Activated naive CD4-positive, alpha-beta T cell treated with anti-CD3 and anti-CD28 coated beads, Interleukin-2, amount 10 ng/mL, durations not matched to agents 7 days and 5 days (primary cell): ENCODE measurements around the gene GAS7.
"Not testable (repeated sequence)": the region's sequence is repeated elsewhere in the genome, so short reads cannot be mapped to it uniquely, and the experiment has no call there.

Experiments used
- CTCF ChIA-PET: fragments of 350-600 bp; sonication (Branson Sonifier 250); formaldehyde crosslinking; loops from one replicate; lab custom pipeline; 2021; ENCODE audit warnings: antibody characterized with exemption; lab: Charles Lee
- DNase-seq: peaks from one replicate; pipeline ENCODE4 v3.0.0-alpha.2; 2020
- H3K27ac Mint-ChIP-seq: one replicate; pipeline ENCODE4 v1.8.0; 2021; ENCODE audit warnings: mild to moderate bottlenecking, moderate library complexity, mixed read lengths
- H3K27me3 Mint-ChIP-seq: one replicate; pipeline ENCODE4 v1.8.0; 2021; ENCODE audit warnings: mild to moderate bottlenecking, mixed read lengths
- H3K36me3 Mint-ChIP-seq: one replicate; pipeline ENCODE4 v1.8.0; 2021; ENCODE audit warnings: mixed read lengths
- H3K4me1 Mint-ChIP-seq: one replicate; pipeline ENCODE4 v1.8.0; 2021; ENCODE audit warnings: mixed read lengths
- H3K4me3 Mint-ChIP-seq: one replicate; pipeline ENCODE4 v1.8.0; 2021; ENCODE audit warnings: mild to moderate bottlenecking, moderate library complexity, mixed read lengths
- H3K9me3 Mint-ChIP-seq: one replicate; pipeline ENCODE4 v1.8.0; 2021; ENCODE audit warnings: mixed read lengths

The GAS7 gene

DNA sequence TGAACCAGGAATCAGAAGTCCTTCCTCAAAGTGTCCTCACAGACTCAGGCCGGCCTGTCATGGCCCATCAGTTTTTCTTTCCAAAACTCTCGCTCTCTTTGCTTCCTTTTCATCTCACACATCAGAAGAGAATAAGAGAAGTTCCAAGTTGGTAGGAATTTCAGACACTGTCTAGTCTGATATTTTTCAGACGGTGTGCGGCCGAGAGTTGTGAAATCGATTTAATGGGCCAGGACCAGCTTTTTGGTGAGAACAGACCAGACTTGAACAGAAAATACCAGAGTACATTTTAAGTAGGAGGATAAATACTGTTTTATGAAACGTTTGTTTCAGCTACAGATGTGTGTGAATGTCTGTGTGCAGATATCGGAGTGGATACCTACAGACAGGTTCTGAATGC, 268.5 kb downstream of the GAS7 start:
- H3K4me1 Mint-ChIP-seq: no peaks in the 10 kb centered on the region
- H3K27me3 Mint-ChIP-seq: no peaks in the 10 kb centered on the region
- no peaks in the 10 kb centered on the region for H3K36me3 Mint-ChIP-seq
- DNase-seq: no peak
- H3K27ac Mint-ChIP-seq: no peak overlapping the region
- no peaks in the 10 kb centered on the region for H3K9me3 Mint-ChIP-seq
- H3K4me3 Mint-ChIP-seq: no peak overlapping the region
- CTCF ChIA-PET: no interaction called here

DNA sequence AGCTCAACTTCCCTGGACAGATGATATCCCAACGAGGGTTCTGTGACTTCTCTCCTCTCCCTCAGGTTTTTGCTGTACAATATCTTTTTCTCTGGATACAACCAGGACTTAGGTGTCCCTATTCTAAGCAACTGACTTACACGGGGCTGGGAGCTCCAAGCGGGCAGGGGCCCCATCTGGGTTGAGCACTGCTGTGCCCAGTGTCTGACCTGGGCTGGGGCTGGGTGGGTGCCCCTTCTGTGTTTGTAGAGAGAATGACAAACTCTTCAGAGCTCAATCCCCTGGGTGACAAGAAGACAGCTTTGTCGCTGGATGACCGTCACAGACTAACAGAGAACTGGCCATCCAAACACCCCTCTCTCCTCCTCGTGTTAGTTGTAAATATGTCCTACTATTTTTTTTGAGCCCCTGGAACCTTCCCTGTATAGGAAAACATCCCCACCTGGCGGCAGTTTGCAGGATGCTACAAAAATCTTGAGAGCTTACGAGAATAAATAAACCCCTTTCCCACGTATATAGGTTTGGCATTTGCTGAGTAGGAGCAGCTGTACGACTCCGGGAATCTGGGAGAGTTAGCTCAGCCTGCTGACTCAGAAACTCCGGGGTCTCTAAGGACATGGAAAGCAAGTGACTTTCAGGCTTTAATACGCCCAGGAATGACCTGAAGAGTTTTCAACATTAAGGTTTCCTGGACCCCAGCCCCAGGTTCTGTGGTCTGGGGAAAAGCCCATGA, 269.6 kb downstream of the GAS7 start:
- Mint-ChIP-seq H3K36me3 (no peaks in the 10 kb centered on the region), H3K4me1 (no peaks in the 10 kb centered on the region), H3K4me3 (no peak overlapping the region), H3K27me3 (no peaks in the 10 kb centered on the region), H3K27ac (no peak overlapping the region), H3K9me3 (no peaks in the 10 kb centered on the region)
- DNase-seq: no peak
- CTCF ChIA-PET: interaction anchor here (1.4 kb wide), 1 partner anchor 10 kb away, joined by 3 read pairs; no protein-coding TSS in a partner anchor

DNA sequence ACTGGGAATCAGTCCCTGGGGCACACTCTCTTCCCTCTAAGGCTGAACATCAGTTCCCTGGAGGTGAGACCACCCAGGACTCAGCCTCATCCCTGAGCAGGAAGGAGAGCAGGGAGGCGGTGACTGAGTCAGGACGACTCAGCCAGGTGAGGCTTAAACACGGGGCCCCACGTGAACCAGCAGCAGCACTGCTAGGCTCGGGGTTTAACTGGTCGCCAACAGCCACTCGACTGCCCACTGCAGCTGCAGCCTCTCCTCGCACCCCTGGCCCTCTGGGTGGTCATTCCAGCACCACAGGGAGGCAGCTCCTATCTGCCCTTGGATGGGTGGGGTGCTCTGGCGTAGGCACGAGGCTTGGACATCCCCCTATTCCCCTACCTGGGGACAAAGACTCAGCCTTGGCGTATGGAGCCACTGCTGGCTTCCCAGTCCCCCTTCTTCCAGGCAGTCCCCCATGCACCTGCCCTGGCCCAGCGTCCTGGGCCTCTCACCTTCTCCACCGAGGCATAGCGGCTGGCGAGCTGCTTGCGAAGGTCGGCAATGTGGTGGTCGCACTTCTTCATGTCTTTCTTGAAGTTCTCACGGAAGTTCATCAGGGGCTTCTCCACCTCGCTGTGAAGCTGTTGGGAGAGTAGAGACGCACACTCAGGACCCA, 272.1 kb downstream of the GAS7 start:
- no peak overlapping the region for H3K27ac Mint-ChIP-seq
- CTCF ChIA-PET: interaction anchor here (0.8 to 1.5 kb wide), 3 partner anchors 8 to 691 kb away, joined by 3 to 6 read pairs (median 4); no protein-coding TSS in a partner anchor
- no peaks in the 10 kb centered on the region for H3K9me3 Mint-ChIP-seq
- no peak overlapping the region for H3K4me3 Mint-ChIP-seq
- no peak for DNase-seq
- no peaks in the 10 kb centered on the region for H3K36me3 Mint-ChIP-seq
- H3K27me3 Mint-ChIP-seq: no peaks in the 10 kb centered on the region
- no peaks in the 10 kb centered on the region for H3K4me1 Mint-ChIP-seq

DNA sequence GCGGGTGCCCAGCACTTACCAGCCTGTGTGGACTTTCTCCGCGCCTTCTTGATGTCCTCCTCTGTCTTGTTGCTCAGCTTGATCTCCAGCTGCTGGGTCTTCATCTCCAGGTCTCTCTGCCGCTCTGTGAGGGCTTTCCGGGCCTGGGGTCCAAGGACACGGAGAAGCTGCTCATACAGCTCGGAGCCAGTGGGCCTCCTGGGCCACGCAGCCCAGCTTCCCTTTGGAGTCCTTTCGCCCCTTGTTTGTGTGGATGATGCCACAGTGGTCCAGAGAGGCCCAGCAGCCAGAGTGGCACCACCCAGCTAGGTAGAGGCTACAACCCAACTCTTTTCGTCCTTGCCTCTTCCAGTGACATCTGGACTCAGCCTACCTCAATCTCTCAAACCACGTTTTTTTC, 272.9 kb downstream of the GAS7 start:
- Mint-ChIP-seq H3K36me3 (no peaks in the 10 kb centered on the region), H3K9me3 (no peaks in the 10 kb centered on the region), H3K4me1 (no peaks in the 10 kb centered on the region), H3K27ac (no peak overlapping the region), H3K4me3 (no peak overlapping the region), H3K27me3 (no peaks in the 10 kb centered on the region)
- CTCF ChIA-PET: interaction anchor here (0.8 to 1.8 kb wide), 8 partner anchors 9 to 692 kb away, joined by 3 to 6 read pairs (median 4); no protein-coding TSS in a partner anchor
- DNase-seq: no peak

DNA sequence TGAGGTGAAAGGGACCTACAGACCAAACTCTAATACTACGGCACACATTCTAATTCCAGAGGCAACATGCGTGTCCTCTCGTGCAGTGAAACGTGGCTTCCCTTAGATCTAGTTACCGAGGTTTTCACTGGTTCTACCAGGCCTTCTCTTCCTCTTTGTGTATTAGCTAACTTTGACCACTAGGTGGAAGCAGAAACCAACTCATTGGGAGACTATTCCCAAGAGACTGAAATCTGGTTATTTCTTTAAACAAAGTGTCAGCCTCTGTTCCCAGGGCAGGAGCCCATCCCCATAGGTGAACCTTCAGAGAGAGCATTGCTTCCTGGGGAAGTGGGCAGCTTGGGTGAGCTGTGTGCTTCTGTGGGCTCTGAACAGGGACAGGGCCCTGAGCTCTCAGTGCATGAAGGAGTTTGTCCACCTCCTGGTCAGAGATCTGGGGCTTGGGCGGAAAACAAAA, 273.6 kb downstream of the GAS7 start:
- CTCF ChIA-PET: interaction anchor here (0.6 to 1.8 kb wide), 9 partner anchors 10 to 693 kb away, joined by 3 to 6 read pairs (median 4); no protein-coding TSS in a partner anchor
- H3K4me3 Mint-ChIP-seq: no peak overlapping the region

DNA sequence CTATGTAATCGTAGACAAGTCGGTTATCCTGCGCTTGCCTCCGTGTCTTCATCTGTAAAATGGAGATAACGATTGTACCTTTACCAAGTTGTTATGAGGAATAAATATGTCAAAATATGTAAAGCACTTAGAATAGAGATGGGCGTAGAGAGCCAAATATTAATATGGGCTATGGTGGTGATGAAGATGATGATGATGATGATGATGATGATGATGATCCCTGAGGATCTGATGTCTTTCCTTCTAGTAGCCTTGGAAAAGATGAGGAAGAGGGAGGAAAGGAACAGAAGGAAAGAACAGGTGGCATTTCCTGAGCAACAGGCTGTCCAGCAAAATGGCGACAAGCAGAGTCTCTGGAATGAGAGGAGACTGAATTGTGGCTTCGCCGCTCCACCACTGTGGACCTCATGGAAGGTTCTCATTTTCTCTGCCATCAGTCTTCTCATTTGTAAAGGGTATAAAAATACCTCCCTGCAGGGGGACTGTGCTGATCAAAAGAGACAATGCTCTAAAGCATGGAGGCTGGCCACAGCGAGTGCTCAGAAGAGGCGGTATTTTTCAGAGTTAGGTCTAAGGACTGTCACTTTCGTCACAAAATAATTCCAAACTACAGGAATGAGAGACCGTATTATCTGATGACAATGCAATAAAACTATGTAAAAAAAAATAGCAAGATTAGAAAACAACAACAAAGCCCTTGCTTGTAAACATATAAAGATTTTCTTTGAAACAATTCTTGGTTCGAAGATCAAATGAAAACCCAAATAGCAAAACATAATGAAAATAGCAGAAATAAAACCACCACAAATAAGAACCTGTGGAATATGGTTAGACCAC, 276.2 kb downstream of the GAS7 start:
- Mint-ChIP-seq H3K36me3 (no peaks in the 10 kb centered on the region), H3K27ac (no peak overlapping the region), H3K4me3 (no peak overlapping the region), H3K9me3 (no peaks in the 10 kb centered on the region), H3K4me1 (no peaks in the 10 kb centered on the region), H3K27me3 (no peaks in the 10 kb centered on the region)
- DNase-seq: no peak
- CTCF ChIA-PET: no interaction called here

More for the DNA sequence above, 273.6 kb downstream of the GAS7 start:
- Mint-ChIP-seq H3K27ac (no peak overlapping the region), H3K9me3 (no peaks in the 10 kb centered on the region), H3K36me3 (no peaks in the 10 kb centered on the region), H3K27me3 (no peaks in the 10 kb centered on the region), H3K4me1 (no peaks in the 10 kb centered on the region)
- DNase-seq: no peak

DNA sequence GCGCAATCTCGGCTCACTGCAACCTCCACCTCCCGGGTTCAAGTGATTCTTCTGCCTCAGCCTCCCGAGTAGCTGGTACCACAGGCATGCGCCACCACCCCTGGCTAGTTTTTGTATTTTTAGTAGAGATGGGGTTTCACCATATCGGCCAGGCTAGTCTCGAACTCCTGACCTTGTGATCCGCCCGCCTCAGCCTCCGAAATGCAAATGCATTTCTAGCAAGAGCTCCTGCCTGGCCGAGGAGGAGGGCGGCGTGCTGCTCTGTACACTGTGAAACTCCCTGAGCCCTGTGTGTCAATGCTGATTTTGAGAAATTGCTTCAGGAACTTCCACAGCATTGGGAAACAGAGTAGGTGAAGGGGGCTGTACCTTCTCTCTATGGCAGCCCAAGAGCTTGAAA, 277.2 kb downstream of the GAS7 start:
- CTCF ChIA-PET, H3K4me1 Mint-ChIP-seq, H3K36me3 Mint-ChIP-seq, H3K4me3 Mint-ChIP-seq, H3K27me3 Mint-ChIP-seq, H3K9me3 Mint-ChIP-seq, H3K27ac Mint-ChIP-seq, DNase-seq: not testable (repeated sequence)

DNA sequence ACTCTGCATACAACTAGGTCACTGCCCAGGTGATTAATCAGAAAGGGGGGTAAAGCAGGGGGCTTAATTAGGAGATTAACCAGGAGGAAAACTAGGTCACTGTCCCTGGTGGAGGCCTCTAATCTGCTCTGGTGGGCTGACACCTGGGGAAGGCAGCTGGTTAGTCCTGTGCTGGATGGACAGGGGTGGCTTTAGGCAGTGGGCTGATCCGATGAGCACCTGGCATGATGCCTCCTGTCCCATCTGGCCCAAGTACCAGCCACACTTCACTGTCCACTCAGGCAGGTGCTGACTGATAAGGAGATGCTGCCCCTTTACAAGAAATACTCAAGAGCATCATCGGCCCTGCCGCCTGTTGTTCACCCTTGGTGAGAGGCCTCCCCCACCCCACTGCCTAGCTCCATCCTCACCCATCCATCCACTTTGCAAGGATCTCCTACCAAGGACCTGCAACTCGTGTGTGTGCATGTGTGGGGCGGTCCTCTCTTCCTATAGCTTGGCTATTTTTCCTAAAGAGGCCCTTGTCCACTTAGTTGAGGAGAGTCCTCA, 279.5 kb downstream of the GAS7 start:
- Mint-ChIP-seq H3K4me1 (no peaks in the 10 kb centered on the region), H3K4me3 (no peak overlapping the region), H3K27ac (no peak overlapping the region), H3K9me3 (no peaks in the 10 kb centered on the region), H3K27me3 (no peaks in the 10 kb centered on the region), H3K36me3 (no peaks in the 10 kb centered on the region)
- DNase-seq: no peak
- CTCF ChIA-PET: interaction anchor here (0.9 kb wide), 1 partner anchor 9 kb away, joined by 3 read pairs; no protein-coding TSS in a partner anchor

DNA sequence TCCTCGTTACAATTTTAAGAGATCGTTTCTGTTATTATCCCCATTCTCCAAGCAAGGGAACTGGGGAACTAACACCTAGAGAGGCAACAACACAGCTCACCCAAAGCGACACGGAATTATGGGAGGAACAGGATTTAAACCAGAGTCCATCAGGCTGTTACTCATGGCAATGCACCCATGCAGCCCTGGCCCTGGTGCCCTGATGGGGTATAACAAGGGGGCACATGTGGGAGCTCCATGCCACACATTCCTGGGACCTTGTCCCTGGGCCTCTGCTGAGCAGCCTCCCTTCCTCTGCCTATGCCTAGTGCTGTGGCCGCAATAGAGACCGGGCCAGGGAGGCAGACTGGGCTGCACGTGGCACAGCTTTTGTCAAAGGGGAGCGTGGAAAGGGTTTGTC, 280.1 kb downstream of the GAS7 start:
- Mint-ChIP-seq H3K27me3 (no peaks in the 10 kb centered on the region), H3K9me3 (no peaks in the 10 kb centered on the region), H3K4me3 (no peak overlapping the region), H3K4me1 (no peaks in the 10 kb centered on the region), H3K27ac (no peak overlapping the region), H3K36me3 (no peaks in the 10 kb centered on the region)
- no peak for DNase-seq
- CTCF ChIA-PET: interaction anchor here (0.9 kb wide), 1 partner anchor 10 kb away, joined by 3 read pairs; no protein-coding TSS in a partner anchor

DNA sequence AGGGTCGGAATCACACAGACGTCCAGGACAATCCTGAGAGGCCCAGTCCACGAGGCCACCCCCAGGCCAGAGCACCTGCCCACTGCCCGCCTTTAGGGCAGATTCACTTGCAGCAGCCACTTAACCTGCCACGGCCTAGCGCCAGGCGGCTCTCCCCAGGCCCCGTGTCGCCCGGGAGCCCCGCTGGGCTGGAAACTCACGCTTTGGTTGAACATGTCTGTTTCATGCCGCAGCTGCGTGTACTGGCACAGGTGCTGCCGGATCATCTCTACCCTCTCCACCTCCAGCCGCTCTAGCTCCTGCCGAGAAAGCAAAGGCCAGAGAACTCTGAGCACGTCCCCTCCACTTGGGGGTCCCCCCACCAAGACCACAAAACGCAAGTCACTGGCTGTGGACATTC, 280.6 kb downstream of the GAS7 start:
- Mint-ChIP-seq H3K4me1 (no peaks in the 10 kb centered on the region), H3K9me3 (no peaks in the 10 kb centered on the region), H3K4me3 (no peak overlapping the region), H3K27ac (no peak overlapping the region), H3K36me3 (no peaks in the 10 kb centered on the region), H3K27me3 (no peaks in the 10 kb centered on the region)
- no peak for DNase-seq
- CTCF ChIA-PET: no interaction called here

DNA sequence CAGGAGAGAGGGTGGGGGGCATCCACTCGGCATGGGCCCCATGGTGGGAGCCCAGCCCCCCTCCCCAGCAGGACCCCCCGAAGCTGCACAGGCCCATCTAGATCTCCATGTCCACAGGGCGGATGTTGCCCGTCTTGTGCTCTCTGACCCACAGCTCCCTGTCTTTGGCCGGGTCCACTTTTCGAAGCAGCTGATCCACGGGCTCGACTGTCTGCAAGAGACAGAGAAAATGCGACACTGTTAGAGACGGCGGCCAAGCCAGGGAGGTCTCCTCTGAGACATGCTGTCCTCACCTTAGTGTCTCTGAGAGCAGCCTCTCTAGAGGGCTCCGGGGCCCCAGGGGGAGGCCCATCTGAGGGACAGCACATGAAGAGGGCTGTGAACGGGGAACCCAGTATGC, 281.3 kb downstream of the GAS7 start:
- no peak overlapping the region for H3K4me3 Mint-ChIP-seq
- CTCF ChIA-PET: no interaction called here
- H3K4me1 Mint-ChIP-seq: no peaks in the 10 kb centered on the region
- H3K36me3 Mint-ChIP-seq: no peaks in the 10 kb centered on the region
- DNase-seq: no peak
- no peaks in the 10 kb centered on the region for H3K27me3 Mint-ChIP-seq
- H3K9me3 Mint-ChIP-seq: no peaks in the 10 kb centered on the region
- no peak overlapping the region for H3K27ac Mint-ChIP-seq

DNA sequence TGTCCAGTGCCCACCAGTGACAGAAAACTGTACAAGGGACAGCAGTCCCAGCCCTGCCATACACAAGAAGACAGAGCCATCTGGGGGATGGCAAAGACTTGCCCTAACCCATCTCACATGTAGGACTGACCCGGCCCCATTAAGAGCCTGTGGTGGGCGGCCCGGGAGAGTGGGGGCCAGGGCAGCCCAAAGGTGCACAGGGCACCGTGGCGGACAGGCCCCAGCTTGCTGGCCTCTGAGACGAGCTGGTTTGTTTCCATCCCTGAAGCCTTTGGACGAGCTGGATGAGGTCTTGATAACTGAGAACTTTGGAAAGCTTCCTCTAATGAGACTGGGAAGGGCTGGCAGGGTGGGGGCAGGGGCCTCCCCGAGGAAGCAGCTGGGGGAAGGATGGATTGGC, 282.3 kb downstream of the GAS7 start:
- H3K36me3 Mint-ChIP-seq: no peaks in the 10 kb centered on the region
- no peak overlapping the region for H3K27ac Mint-ChIP-seq
- CTCF ChIA-PET: no interaction called here
- DNase-seq: no peak
- no peaks in the 10 kb centered on the region for H3K9me3 Mint-ChIP-seq
- no peak overlapping the region for H3K4me3 Mint-ChIP-seq
- H3K27me3 Mint-ChIP-seq: no peaks in the 10 kb centered on the region
- H3K4me1 Mint-ChIP-seq: no peaks in the 10 kb centered on the region

DNA sequence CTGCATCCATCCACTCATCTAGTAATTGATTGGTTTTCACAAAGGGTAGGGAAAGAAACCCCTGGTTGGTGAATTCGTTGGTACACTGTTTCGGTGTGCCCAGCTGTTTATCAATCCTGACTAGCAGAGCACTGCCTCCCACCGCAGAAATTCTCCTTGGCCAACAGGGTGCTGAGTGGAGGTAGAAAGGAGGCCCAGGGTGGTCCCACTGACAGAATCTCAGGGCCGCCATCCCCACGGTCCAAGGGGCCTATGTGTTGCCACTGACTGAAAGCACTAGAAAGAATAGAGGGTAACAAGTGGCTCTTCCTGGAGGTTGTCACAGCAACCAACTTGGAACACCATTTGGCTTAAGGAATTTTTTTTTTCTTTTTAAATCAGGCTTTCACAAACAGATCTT, 284.9 kb downstream of the GAS7 start:
- Mint-ChIP-seq H3K27me3 (no peaks in the 10 kb centered on the region), H3K4me3 (no peak overlapping the region), H3K36me3 (no peaks in the 10 kb centered on the region), H3K9me3 (no peaks in the 10 kb centered on the region), H3K27ac (no peak overlapping the region), H3K4me1 (no peaks in the 10 kb centered on the region)
- CTCF ChIA-PET: no interaction called here
- no peak for DNase-seq
